KOPT-K1 (cell line): ENCODE data around the gene ATP1B3.
"Not testable (repeated sequence)": the region's sequence is repeated elsewhere in the genome, so short reads cannot be mapped to it uniquely, and the experiment has no call there.

ENCODE experiments used
- H3K27ac ChIP-seq: fragments of 200-600 bp; sonication (generic); 2 replicates; pipeline ENCODE4 v1.5.1; 2016; ENCODE audit warnings: antibody characterized with exemption, mild to moderate bottlenecking, low read depth, low read length; ENCODE audit not compliant: poor library complexity, severe bottlenecking
- H3K36me3 ChIP-seq: fragments of 200-600 bp; sonication (generic); 2 replicates; pipeline ENCODE4 v1.5.1; 2017; ENCODE audit warnings: antibody characterized with exemption, mild to moderate bottlenecking, low read length, moderate library complexity; ENCODE audit not compliant: insufficient read depth
- H3K9me3 ChIP-seq: fragments of 200-600 bp; sonication (generic); 2 replicates; pipeline ENCODE4 v1.5.1; 2017; ENCODE audit warnings: antibody characterized with exemption, low read length, mild to moderate bottlenecking; ENCODE audit not compliant: insufficient read depth, poor library complexity, severe bottlenecking

The ATP1B3 gene

DNA sequence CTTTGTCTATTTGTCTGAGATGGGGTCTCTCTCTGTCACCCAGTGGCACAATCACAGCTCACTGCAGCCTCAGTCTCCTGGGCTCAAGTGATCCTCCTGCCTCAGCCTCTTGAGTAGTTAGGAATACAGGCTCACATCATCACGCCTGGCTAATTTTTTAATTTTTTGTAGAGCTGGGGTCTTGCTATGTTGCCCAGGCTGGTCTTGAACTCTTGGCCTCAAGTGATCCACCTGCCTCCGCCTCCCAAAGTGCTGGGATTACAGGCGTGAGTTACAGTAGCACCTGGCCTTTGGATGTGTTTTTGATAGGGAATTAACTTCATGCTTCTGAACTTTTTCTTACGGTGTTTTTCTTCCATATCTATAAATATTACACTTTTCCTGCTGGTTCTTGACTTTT is 33.5 kb downstream of the ATP1B3 start:
- not testable (repeated sequence) for H3K9me3 ChIP-seq, H3K27ac ChIP-seq
- H3K36me3 ChIP-seq: peaks cover 98% of the 10 kb centered on the region

DNA sequence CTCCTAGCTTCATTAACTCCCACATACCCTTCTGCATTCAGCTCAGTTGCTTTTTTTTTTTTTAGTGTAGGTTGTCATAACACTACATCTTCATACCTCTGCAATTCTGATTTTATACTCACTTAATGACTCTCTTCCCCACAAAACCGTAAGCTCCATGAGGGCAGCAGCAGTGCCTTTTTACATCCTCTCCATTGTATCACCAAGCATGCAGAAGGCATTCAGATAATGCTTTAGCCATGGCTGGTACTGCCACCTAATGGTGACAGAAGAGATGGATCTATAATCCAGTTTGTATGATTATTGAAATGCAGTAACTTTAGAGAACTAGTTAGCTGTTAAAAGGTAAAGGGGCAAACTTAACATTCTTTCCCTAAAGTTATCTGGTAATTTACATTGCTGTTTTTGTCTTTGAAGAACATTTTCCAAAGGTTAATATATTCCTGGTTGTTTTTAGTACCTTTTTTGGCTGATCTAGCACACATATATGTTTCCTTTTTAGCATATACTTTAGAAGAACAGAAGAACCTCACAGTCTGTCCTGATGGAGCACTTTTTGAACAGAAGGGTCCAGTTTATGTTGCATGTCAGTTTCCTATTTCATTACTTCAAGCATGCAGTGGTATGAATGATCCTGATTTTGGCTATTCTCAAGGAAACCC is 36.8 kb downstream of the ATP1B3 start:
- Histone ChIP-seq H3K9me3 (peaks cover 8% of the 10 kb centered on the region), H3K36me3 (peaks cover 96% of the 10 kb centered on the region)

DNA sequence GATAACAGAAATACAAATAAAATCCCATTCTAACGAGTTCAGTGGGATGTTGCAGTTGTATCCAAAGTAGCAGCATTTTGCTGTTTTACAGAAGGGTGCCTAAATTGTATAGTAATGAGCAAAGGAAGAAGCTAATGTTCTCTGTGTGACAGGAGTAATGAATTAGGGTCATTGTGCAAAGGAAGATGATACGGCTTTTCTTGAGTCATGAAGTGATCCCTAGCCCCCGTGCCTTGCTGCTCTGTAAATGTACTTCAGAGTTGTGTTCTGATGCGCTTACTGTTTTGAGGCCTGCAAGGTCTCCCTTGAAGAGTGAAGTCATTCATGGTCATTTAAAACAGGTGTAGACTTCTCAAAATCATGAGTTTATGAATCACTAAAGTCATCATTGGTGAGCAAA is 37.9 kb downstream of the ATP1B3 start:
- H3K9me3 ChIP-seq: peaks cover 8% of the 10 kb centered on the region
- no peak overlapping the region for H3K27ac ChIP-seq
- peaks cover 96% of the 10 kb centered on the region for H3K36me3 ChIP-seq

More for the DNA sequence above, 36.8 kb downstream of the ATP1B3 start:
- no peak overlapping the region for H3K27ac ChIP-seq

DNA sequence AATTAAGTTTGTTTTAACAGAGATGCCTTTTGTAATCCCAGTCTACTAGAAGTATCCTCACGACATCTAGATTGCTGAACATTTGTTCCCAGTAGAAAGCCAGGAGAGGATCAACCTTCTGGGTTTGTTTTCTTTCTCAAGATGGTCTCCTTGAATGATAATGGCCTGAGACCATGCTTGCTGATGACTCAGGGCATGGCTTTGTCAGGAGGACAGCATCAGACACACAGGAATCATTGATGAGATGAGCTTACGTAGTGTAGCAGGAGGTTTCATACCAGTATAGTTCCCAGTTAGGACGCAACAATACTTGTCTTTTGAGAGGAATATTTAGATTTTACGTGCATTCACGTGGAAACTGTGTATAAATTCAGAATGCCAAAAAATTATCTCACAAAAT is 38.6 kb downstream of the ATP1B3 start:
- Histone ChIP-seq H3K36me3 (peaks cover 96% of the 10 kb centered on the region), H3K9me3 (peaks cover 8% of the 10 kb centered on the region), H3K27ac (no peak overlapping the region)

DNA sequence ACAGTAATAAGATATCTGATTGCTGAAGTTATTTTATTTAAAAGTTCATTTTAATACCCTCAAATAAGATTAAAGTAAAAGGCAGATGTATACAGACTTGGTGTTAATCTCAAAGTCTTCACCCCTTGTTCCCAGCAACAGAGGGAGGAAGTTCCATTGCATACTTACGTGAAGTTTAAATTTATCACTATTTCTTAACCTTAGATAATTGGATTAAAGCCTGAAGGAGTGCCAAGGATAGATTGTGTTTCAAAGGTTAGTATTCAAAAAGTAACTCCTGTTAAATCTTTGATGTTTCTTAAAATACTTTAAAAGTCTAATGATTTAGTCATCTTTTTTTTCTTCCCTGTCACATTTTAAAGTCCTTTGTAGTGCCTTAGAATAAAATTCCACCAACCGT is 39.3 kb downstream of the ATP1B3 start:
- no peak overlapping the region for H3K27ac ChIP-seq
- peaks cover 96% of the 10 kb centered on the region for H3K36me3 ChIP-seq
- peaks cover 8% of the 10 kb centered on the region for H3K9me3 ChIP-seq

DNA sequence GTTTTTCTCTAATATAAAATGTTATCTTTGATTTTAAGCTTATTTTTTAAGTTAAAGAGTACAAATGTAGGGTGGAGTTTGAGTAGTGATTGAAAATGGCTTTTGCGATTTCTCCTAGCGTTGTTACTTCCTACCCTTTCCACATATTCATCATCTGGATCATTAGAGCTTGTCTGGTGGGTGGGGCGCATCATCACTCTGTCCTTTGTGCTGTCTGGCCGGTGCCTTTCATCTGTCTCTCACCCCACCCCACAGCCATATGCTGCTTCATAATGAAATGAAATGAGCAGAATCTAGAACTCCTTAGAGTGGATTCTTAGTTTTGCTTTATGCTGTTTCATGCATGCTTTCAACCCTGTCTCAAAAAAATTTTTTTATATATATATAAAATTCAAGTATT is 44.3 kb downstream of the ATP1B3 start:
- H3K36me3 ChIP-seq: peaks cover 97% of the 10 kb centered on the region
- H3K9me3 ChIP-seq: no peaks in the 10 kb centered on the region
- no peak overlapping the region for H3K27ac ChIP-seq

DNA sequence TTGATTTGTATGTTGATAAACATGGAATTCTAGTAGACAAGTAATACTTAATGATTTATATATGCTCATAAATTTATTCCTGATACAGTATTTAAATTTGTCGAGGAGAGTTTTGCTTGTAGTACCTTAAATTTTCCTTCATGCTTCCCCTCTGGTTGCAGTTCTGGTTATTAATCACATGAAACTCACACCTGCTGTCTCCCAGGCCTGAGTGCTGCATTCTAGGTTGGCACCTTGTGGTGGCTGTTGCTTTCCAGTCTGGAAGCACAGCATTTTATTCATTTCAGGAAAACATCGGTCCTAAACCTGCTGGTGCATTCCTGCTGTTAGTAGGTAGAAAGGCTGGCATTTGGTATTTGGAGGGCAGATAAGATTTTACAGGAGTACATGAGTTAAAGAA is 44.9 kb downstream of the ATP1B3 start:
- Histone ChIP-seq H3K36me3 (peaks cover 97% of the 10 kb centered on the region), H3K27ac (no peak overlapping the region), H3K9me3 (no peaks in the 10 kb centered on the region)

DNA sequence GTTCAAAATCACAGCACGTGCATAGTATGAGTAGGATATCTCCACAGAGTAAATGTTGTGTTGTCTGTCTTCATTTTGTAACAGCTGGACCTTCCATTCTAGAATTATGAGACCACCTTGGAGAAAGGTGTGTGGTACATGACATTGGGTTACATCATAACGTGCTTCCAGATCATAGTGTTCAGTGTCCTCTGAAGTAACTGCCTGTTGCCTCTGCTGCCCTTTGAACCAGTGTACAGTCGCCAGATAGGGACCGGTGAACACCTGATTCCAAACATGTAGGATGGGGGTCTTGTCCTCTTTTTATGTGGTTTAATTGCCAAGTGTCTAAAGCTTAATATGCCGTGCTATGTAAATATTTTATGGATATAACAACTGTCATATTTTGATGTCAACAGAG is 49.2 kb downstream of the ATP1B3 start:
- H3K9me3 ChIP-seq, H3K27ac ChIP-seq: not testable (repeated sequence)
- peaks cover 84% of the 10 kb centered on the region for H3K36me3 ChIP-seq

DNA sequence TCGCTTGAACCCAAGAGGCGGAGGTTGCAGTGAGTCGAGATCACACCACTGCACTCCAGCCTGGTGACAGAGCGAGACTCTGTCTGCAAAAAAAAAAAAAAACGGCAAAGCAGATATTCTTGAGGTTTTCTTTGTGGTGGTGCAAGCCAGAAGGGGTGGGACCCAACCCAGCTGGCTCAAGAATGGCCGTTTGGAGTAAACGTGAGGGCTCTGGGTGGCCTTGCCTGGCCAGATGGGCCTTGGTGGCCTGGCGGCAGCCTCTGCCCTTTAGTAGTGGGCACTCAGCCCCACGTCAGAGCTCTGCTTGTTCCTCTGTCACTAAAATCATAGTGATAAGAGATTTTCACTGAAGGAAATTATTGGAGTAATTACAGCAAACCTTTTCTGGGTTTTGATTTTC is 50.5 kb downstream of the ATP1B3 start:
- Histone ChIP-seq H3K36me3 (peaks cover 72% of the 10 kb centered on the region), H3K27ac (no peak overlapping the region), H3K9me3 (no peaks in the 10 kb centered on the region)

DNA sequence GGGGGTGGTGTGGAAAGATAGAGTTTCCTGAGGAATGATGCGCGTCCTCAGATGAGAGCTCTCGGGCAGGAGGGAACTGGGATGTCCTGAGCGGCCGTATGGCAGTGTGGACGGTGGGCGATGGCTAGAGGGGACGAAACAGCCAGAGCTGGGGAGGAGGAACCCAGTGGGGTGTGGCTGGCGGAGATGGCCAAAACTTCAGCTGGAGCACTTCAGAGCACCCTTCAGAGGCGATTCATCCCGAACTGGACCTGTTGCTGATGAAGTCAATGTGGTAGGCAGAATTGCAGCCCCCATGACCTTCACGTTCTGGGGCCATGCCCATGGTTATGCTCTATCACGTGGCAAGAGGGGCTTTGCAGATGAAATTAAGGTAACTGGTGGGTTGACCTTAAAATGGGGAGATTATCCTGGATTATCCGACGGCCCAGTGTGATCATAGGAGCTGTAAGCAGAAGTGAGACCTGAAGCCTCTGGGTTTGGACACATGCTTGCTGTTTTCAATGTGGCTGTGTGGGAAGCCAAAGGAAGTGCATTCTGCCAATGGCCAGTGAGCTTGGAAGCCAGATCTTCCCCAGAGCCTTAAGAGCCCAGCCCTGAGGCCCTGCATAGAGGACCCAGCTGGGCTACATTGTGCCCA is 52.3 kb downstream of the ATP1B3 start:
- peaks cover 54% of the 10 kb centered on the region for H3K36me3 ChIP-seq
- no peak overlapping the region for H3K27ac ChIP-seq
- no peaks in the 10 kb centered on the region for H3K9me3 ChIP-seq

DNA sequence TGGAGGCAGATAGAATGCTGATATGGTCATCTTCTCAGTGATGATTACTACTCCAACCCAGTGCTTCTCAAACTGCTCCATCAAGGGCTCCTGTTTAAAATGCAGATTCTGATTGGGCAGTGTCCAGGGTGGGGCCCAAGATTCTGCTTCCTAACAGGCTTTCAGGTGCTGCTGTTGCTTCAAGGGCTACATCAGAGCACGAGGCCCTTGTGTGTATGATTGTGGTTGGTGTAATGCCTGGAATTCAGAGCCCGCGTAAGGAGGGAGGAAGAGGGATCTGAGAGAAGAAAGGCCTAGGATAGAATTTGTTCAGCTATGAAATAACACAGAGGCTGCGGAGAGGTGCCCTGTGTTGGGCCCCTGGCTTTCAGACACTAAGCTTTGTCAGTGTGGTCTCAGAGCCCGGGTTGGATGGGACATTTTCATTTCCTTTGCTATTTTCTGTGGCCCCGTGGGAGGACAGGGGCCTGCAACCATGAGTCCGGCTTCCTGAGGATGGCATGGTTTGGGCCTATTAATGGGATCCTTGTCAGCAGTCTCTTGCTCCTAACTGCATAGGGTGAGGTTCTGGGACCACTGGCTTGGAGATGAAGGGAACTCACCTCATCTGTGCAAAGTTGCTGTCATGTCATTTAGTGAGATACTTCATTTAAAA is 53.0 kb downstream of the ATP1B3 start:
- H3K27ac ChIP-seq: no peak overlapping the region
- H3K9me3 ChIP-seq: no peaks in the 10 kb centered on the region
- peaks cover 47% of the 10 kb centered on the region for H3K36me3 ChIP-seq

DNA sequence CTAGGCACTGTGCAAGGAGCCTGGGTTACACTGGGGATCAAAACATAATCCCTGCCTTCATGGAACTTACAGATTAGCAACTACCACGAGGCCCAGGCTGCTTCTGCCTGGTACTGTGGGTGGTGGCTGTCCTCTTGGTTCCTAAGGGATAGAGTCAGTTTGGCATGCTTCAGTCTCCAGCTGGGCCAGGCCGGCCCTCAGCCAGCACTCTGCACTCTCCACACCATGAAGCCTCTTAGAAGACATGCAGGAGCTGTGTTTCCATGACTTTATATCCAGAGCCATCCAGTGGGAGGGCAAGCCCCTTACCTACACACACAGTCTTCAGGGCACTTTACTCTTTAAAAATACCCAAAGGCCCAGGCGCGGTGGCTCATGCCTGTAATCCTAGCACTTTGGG is 54.4 kb downstream of the ATP1B3 start:
- Histone ChIP-seq H3K9me3 (no peaks in the 10 kb centered on the region), H3K27ac (no peak overlapping the region)

DNA sequence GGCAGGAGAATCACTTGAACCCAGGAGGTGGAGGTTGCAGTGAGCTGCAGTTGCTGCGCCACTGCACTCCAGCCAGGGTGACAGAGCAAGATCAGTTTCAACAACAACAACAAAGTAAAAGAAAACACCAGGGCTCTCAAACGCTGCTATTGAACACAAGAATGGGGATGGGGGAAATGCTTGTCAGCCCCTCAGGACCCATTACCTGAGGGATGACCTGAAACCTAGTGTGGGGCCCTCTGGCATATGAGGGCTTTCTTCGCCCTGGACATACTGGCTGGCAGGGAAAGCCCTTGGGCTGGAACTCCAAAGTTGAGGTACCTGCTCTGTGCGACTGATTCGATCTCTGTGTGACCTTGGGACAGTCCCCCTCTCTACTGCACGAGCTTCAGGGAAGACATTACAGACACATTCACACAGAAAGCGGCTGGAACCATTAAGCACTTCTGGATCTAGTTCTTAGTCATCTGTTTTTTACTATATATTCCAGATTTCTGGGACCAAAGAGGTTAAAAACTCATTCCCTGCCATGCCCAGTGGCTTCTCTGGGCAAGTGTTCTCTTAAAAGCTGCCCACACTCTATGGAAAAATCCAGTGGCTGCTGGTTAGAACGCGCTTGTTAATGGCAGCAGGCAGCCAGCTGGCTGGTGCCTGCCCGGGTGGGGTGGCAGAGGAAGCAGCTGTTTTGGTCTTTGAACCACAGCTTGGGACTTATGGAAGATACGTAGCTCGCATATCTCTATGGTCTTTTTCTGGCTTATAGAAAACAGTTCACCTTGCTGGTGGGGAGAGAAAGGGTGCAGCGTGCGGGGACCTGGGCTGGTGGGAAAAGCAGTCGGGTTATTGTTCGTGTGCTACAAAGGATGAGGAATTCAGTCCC is 57.2 kb downstream of the ATP1B3 start:
- H3K36me3 ChIP-seq: peaks cover 6% of the 10 kb centered on the region; the same call in 1 of the 2 replicates
- H3K9me3 ChIP-seq: no peaks in the 10 kb centered on the region
- no peak overlapping the region for H3K27ac ChIP-seq

More for the DNA sequence above, 54.4 kb downstream of the ATP1B3 start:
- peaks cover 33% of the 10 kb centered on the region for H3K36me3 ChIP-seq

DNA sequence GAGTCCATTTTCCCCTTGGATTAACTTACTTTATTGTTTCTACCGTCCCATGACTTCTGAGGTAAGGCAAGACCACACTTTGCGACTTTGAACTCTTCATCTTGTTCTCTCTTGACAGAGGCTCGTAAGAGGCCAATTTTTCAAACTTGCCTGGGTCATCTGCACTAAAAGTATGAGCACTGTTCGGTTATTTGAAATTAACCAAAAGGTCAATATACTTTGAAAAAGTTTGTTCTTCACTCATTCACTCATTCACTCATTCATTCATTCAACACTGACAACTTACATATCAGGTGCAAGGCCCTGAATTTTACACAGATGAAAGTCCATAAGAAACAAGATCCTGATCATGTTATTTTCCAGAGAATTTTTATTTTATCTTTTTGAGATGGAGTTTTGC is 57.9 kb downstream of the ATP1B3 start:
- Histone ChIP-seq H3K36me3 (no peaks in the 10 kb centered on the region; the same call in 1 of the 2 replicates), H3K9me3 (no peaks in the 10 kb centered on the region), H3K27ac (no peak overlapping the region)

DNA sequence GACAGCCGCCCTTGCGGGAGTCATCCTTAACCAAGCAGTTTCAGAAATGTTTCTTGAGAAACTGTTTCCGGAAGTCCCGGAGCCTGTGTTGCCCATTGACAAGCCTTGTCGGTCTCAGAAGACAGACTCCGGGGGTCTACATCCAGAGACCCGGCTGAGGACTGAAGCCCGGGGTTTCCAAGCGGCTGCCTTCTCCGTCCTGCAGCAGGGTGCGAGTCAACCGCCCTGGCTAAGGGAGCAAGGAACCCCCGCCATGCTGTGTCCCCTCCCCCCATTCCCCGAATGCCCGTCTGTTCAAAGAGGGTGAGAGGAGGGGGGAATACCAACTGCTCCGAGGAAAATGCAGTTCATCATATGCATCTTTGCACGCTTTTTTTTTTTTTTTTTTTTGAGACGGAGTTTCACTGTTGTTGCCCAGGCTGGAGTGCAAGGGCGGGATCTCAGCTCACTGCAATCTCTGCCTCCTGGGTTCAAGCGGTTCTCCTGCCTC is 61.6 kb downstream of the ATP1B3 start:
- H3K9me3 ChIP-seq: no peaks in the 10 kb centered on the region
- H3K36me3 ChIP-seq: no peaks in the 10 kb centered on the region
- H3K27ac ChIP-seq: no peak overlapping the region
